ENCODE measurements around the gene TRIM66.

- no peak for TF ChIP-seq CTCF (IDR thresholded peaks at IDR 0.05)
- no peak for TF ChIP-seq POLR2A (IDR thresholded peaks at IDR 0.05)
Measured at GRCh38 chr11:8714622-8715225, 32.3 kb upstream of the TRIM66 start.
